Upper lobe of left lung (tissue), 4 donors: ENCODE results near the gene MAP7D2.
"Not testable (repeated sequence)": the region's sequence is repeated elsewhere in the genome, so short reads cannot be mapped to it uniquely, and the experiment has no call there.

Experiments used
- EP300 ChIP-seq, 4 donors: sonication (generic); formaldehyde crosslinking; IDR thresholded peaks; one replicate each; pipeline ENCODE4 v1.5.1; 2017; ENCODE audit warnings: antibody characterized with exemption in 4 of 4, control low read depth in 2 of 4
- POLR2AphosphoS5 ChIP-seq, 2 donors: sonication (generic); formaldehyde crosslinking; IDR thresholded peaks; one replicate each; pipeline ENCODE4 v1.5.1; 2017; ENCODE audit warnings: antibody characterized with exemption in 2 of 2
- TF ChIP-seq, protein P1 (sequence below), 6 experiments: fragments of 450-650 bp in 4 of 6; fragments of 200-600 bp in 2 of 6; sonication (generic) in 2 of 6; IDR thresholded peaks; one replicate each; pipeline ENCODE4 v1.5.1; 2016 to 2019; ENCODE audit warnings: antibody characterized with exemption in 6 of 6

DNA sequence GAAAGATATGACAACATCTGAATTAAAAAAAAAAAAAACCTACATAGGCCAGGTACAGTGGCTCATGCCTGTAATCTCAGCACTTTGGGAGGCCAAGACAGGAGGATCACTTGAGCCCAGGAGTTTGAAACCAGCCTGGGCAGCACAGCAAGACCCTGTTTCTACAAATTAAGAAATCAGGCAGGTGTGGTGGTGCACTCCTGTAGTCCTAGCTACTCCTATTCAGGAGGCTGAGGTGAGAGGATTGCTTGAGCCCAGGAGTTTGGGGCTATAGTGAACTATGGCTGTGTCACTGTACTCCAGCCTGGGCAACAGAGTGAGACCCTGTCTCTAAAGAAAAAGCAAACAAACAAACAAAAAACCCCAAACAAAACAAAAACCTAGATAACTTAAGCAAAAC lies 45.8 kb upstream of the MAP7D2 start:
- TF ChIP-seq, protein P1, sequence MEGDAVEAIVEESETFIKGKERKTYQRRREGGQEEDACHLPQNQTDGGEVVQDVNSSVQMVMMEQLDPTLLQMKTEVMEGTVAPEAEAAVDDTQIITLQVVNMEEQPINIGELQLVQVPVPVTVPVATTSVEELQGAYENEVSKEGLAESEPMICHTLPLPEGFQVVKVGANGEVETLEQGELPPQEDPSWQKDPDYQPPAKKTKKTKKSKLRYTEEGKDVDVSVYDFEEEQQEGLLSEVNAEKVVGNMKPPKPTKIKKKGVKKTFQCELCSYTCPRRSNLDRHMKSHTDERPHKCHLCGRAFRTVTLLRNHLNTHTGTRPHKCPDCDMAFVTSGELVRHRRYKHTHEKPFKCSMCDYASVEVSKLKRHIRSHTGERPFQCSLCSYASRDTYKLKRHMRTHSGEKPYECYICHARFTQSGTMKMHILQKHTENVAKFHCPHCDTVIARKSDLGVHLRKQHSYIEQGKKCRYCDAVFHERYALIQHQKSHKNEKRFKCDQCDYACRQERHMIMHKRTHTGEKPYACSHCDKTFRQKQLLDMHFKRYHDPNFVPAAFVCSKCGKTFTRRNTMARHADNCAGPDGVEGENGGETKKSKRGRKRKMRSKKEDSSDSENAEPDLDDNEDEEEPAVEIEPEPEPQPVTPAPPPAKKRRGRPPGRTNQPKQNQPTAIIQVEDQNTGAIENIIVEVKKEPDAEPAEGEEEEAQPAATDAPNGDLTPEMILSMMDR (IDR thresholded peaks at IDR 0.05) = not testable (repeated sequence)
- not testable (repeated sequence) for TF ChIP-seq EP300, POLR2AphosphoS5 (IDR thresholded peaks at IDR 0.05)
